Measurements from ENCODE around the gene HMX3.

HMX3 gene

DNA sequence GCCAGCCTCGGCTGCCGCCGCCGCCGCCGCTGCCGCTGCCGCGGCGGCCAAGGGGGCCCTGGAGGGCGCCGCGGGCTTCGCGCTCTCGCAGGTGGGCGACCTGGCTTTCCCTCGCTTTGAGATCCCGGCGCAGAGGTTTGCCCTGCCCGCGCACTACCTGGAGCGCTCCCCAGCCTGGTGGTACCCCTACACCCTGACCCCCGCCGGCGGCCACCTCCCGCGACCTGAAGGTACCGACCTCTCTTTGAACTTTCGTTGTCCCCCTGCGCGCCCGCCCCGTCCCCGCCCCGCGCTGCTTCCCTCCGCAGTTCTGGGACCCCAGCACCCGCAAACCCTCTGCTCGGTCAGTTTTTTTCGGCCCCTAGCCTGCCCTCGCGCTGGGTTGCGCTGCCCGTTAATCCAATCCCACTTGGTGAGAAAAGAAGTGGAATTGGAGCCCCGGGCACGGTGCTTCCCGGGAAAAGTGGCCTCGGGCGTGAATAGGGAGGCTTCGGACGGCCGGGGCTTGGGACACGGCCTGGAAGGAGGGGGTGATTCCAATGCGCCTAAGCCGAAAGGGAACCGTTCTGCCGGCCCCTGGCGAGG, 543 bp downstream of the HMX3 start:
- Histone ChIP-seq H3K4me1 (ENCODE audit: insufficient read depth, poor library complexity, severe bottlenecking) (no peaks in the 10 kb centered on the region), H3K4me3 (ENCODE audit: severe bottlenecking) (peak overlapping the region; percentile 27), H3K27ac (ENCODE audit: poor library complexity, severe bottlenecking) (no peak overlapping the region), H3K36me3 (ENCODE audit: low read depth) (no peaks in the 10 kb centered on the region), H3K27me3 (ENCODE audit: insufficient read depth, poor library complexity, severe bottlenecking) (peaks cover 98% of the 10 kb centered on the region), H3K9me3 (ENCODE audit: severe bottlenecking) (no peaks in the 10 kb centered on the region)
- TF ChIP-seq, protein P1, sequence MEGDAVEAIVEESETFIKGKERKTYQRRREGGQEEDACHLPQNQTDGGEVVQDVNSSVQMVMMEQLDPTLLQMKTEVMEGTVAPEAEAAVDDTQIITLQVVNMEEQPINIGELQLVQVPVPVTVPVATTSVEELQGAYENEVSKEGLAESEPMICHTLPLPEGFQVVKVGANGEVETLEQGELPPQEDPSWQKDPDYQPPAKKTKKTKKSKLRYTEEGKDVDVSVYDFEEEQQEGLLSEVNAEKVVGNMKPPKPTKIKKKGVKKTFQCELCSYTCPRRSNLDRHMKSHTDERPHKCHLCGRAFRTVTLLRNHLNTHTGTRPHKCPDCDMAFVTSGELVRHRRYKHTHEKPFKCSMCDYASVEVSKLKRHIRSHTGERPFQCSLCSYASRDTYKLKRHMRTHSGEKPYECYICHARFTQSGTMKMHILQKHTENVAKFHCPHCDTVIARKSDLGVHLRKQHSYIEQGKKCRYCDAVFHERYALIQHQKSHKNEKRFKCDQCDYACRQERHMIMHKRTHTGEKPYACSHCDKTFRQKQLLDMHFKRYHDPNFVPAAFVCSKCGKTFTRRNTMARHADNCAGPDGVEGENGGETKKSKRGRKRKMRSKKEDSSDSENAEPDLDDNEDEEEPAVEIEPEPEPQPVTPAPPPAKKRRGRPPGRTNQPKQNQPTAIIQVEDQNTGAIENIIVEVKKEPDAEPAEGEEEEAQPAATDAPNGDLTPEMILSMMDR (IDR thresholded peaks at IDR 0.05; ENCODE audit: poor library complexity, severe bottlenecking) = no peak
- DNase-seq (ENCODE audit: low spot score) (no peak), ATAC-seq (ENCODE audit: low read depth) (no peak)

DNA sequence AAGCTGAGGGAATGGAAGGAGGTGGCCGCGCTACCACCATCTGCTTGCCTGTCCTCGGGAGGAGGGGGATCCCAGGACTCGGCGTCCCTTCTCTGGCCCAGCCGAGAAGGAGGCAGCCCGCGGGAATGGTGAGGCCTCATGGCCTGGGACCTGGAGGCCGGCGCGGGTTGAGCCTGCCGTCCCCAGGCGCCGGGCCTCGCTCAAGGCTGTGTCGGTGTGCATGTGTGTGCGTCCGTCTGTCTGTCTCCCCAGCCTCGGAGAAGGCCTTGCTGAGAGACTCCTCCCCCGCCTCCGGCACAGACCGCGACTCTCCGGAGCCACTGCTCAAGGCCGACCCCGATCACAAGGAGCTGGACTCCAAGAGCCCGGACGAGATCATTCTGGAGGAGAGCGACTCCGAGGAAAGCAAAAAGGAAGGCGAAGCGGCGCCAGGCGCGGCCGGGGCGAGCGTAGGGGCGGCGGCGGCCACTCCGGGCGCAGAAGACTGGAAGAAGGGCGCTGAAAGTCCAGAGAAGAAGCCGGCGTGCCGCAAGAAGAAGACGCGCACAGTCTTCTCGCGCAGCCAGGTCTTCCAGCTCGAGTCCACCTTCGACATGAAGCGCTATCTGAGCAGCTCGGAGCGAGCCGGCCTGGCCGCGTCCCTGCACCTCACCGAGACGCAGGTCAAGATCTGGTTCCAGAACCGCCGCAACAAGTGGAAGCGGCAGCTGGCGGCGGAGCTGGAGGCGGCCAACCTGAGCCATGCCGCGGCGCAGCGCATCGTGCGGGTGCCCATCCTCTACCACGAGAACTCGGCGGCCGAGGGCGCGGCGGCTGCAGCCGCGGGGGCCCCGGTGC, 1.3 kb downstream of the HMX3 start:
- Histone ChIP-seq H3K4me1 (ENCODE audit: insufficient read depth, poor library complexity, severe bottlenecking) (no peaks in the 10 kb centered on the region), H3K9me3 (ENCODE audit: severe bottlenecking) (no peaks in the 10 kb centered on the region), H3K27ac (ENCODE audit: poor library complexity, severe bottlenecking) (no peak overlapping the region), H3K4me3 (ENCODE audit: severe bottlenecking) (no peak overlapping the region), H3K36me3 (ENCODE audit: low read depth) (no peaks in the 10 kb centered on the region), H3K27me3 (ENCODE audit: insufficient read depth, poor library complexity, severe bottlenecking) (peaks cover 98% of the 10 kb centered on the region)
- TF ChIP-seq, protein P1 (IDR thresholded peaks at IDR 0.05; ENCODE audit: poor library complexity, severe bottlenecking) = no peak
- DNase-seq (ENCODE audit: low spot score) = no peak
- peak; percentile 49 for ATAC-seq (ENCODE audit: low read depth)

DNA sequence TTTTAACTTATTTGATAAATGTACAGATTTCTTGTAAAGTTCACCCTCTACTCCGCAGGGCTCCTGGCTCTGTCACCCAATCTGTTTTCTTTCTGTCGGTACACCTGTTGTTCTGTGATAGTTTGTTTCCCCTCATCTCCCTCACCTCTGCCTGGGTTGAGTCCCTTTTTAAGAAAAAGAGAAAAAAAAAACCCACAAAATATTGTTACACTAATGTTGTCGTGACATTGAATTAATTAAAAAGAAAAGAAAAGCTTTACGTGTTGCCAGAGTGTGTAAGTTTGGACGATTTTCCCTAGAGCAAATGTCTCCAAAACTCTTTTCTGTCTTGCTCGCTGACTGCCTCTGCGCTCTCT, 3.4 kb downstream of the HMX3 start:
- Histone ChIP-seq H3K27me3 (ENCODE audit: insufficient read depth, poor library complexity, severe bottlenecking) (peaks cover 98% of the 10 kb centered on the region), H3K9me3 (ENCODE audit: severe bottlenecking) (no peaks in the 10 kb centered on the region), H3K27ac (ENCODE audit: poor library complexity, severe bottlenecking) (no peak overlapping the region), H3K4me1 (ENCODE audit: insufficient read depth, poor library complexity, severe bottlenecking) (no peaks in the 10 kb centered on the region), H3K4me3 (ENCODE audit: severe bottlenecking) (no peak overlapping the region), H3K36me3 (ENCODE audit: low read depth) (no peaks in the 10 kb centered on the region)
- DNase-seq (ENCODE audit: low spot score) (no peak), ATAC-seq (ENCODE audit: low read depth) (no peak)
- TF ChIP-seq, protein P1 (IDR thresholded peaks at IDR 0.05; ENCODE audit: poor library complexity, severe bottlenecking) = no peak

DNA sequence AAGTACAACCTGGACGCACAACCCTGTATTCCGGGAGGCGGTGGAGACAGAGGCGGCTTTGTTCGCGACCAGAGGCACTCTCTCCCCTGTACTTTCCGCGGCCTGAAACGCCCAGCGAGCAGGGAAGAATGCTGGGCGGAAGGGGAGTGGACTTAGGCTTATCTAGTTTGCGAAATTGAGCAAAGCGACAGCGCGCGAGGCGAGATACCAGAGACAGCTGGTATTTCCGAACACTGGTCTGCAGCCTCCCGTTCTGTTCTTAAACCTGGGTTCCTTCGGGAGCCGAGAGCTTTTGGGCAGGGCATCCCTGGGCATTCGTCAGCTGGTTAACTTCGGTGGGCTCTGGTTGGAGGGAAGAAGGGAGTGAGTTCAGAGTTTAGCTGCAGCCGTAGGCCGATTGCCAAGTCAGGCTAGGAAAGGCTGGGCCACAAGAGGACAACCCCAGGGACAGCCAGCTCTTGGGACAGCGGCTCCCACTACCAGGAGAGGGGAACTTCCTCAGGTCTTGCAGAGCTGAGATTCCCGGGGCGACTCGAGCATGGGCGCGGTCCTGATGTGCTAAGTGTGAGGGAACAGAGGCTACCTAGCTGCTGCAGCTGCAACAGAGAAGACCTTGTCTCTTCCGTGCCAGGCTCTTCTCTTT, 3.9 kb downstream of the HMX3 start:
- H3K4me1 ChIP-seq (ENCODE audit: insufficient read depth, poor library complexity, severe bottlenecking) = no peaks in the 10 kb centered on the region
- H3K9me3 ChIP-seq (ENCODE audit: severe bottlenecking) = no peaks in the 10 kb centered on the region
- ATAC-seq (ENCODE audit: low read depth) (0 out of 3 replicates have a peak, but pooled peaks have one; percentile 11), DNase-seq (ENCODE audit: low spot score) (no peak)
- no peaks in the 10 kb centered on the region for H3K36me3 ChIP-seq (ENCODE audit: low read depth)
- H3K4me3 ChIP-seq (ENCODE audit: severe bottlenecking) = no peak overlapping the region
- no peak overlapping the region for H3K27ac ChIP-seq (ENCODE audit: poor library complexity, severe bottlenecking)
- TF ChIP-seq, protein P1 (IDR thresholded peaks at IDR 0.05; ENCODE audit: poor library complexity, severe bottlenecking) = no peak
- H3K27me3 ChIP-seq (ENCODE audit: insufficient read depth, poor library complexity, severe bottlenecking) = peaks cover 98% of the 10 kb centered on the region

Data from RWPE2 (cell line).